DND-41 (cell line): ENCODE results near the gene RPL5.

Experiments used
- ATAC-seq: fragments of 200-7000 bp; cut with Tn5 transposase; 3 replicates; pipeline ENCODE4 v1.9.1; 2021; ENCODE audit warnings: low read depth; ENCODE audit not compliant: insufficient read depth
- DNase-seq: peaks from one replicate; pipeline ENCODE4 v3.0.0-alpha.2; 2020
- H2AFZ ChIP-seq: 2 replicates; pipeline ENCODE4 v1.6.0; 2012; ENCODE audit warnings: low read depth, low read length
- H3K27ac ChIP-seq: 2 replicates; pipeline ENCODE4 v1.5.1; 2012; ENCODE audit warnings: low read length, inconsistent platforms
- H3K27me3 ChIP-seq: fragments of 200-600 bp; sonication (generic); 2 replicates; pipeline ENCODE4 v1.6.0; 2012; ENCODE audit warnings: low read length, mild to moderate bottlenecking, inconsistent platforms; ENCODE audit not compliant: insufficient read depth, poor library complexity
- H3K36me3 ChIP-seq: 2 replicates; pipeline ENCODE4 v1.5.1; 2012; ENCODE audit warnings: low read length, inconsistent platforms; ENCODE audit not compliant: insufficient read depth
- H3K4me1 ChIP-seq: 2 replicates; pipeline ENCODE4 v1.5.1; 2012; ENCODE audit warnings: mild to moderate bottlenecking, low read length; ENCODE audit not compliant: insufficient read depth
- H3K4me2 ChIP-seq: 2 replicates; pipeline ENCODE4 v1.6.0; 2012; ENCODE audit warnings: mild to moderate bottlenecking, moderate library complexity, low read length, inconsistent platforms; ENCODE audit not compliant: insufficient read depth
- H3K4me3 ChIP-seq, 2 experiments: fragments of 200-600 bp in 1 of 2; shearing (Covaris generic) in 1 of 2; 2 replicates each; pipeline ENCODE4 v1.5.1; 2012 to 2016; ENCODE audit warnings: inconsistent platforms in 2 of 2, low read length in 2 of 2, mild to moderate bottlenecking in 2 of 2, low read depth in 1 of 2, moderate library complexity in 1 of 2
- H3K79me2 ChIP-seq: 2 replicates; pipeline ENCODE4 v1.6.0; 2012; ENCODE audit warnings: low read length, inconsistent platforms; ENCODE audit not compliant: insufficient read depth
- H3K9ac ChIP-seq: 2 replicates; pipeline ENCODE4 v1.6.0; 2012; ENCODE audit warnings: low read depth, mild to moderate bottlenecking, inconsistent platforms, low read length, moderate library complexity
- H3K9me3 ChIP-seq: 2 replicates; pipeline ENCODE4 v1.5.1; 2012; ENCODE audit warnings: low read length, moderate library complexity, mild to moderate bottlenecking, inconsistent platforms; ENCODE audit not compliant: insufficient read depth, severe bottlenecking
- H4K20me1 ChIP-seq: 2 replicates; pipeline ENCODE4 v1.6.0; 2012; ENCODE audit warnings: low read length; ENCODE audit not compliant: insufficient read depth
- EZH2 ChIP-seq: IDR thresholded peaks from 3 replicates; pipeline ENCODE4 v1.6.1; 2012; ENCODE audit warnings: borderline replicate concordance, low read depth, mild to moderate bottlenecking, moderate library complexity, low read length, inconsistent platforms; ENCODE audit not compliant: severe bottlenecking
- TF ChIP-seq, protein P1 (sequence below): IDR thresholded peaks from 2 replicates; pipeline ENCODE4 v1.5.1; 2012; ENCODE audit warnings: borderline replicate concordance, low read length, moderate library complexity, mild to moderate bottlenecking; ENCODE audit not compliant: poor library complexity, severe bottlenecking; ENCODE audit errors: extremely low read depth

RPL5 gene

DNA sequence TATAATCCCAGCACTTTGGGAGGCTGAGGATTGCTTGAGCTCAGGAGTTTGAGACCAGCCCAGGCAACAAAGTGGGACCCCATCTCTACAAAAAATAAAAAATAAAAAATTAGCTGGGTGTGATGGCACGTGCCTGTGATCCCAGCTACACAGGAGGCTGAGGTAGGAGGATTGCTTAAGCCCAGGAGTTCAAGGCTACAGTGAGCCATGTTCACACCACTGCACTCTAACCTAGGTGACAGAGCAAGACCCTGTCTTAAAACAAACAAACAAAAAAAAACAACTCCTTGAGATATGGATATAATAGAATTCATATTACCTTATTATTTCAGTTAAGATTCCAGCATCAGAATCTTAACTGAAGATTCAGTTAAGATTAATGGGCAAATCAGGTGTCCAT, 52.4 kb downstream of the RPL5 start:
- H3K27ac ChIP-seq, result peak overlapping the region; percentile 28; the same call in 1 of the 2 replicates
- no peak for DNase-seq
- TF ChIP-seq, protein P1, sequence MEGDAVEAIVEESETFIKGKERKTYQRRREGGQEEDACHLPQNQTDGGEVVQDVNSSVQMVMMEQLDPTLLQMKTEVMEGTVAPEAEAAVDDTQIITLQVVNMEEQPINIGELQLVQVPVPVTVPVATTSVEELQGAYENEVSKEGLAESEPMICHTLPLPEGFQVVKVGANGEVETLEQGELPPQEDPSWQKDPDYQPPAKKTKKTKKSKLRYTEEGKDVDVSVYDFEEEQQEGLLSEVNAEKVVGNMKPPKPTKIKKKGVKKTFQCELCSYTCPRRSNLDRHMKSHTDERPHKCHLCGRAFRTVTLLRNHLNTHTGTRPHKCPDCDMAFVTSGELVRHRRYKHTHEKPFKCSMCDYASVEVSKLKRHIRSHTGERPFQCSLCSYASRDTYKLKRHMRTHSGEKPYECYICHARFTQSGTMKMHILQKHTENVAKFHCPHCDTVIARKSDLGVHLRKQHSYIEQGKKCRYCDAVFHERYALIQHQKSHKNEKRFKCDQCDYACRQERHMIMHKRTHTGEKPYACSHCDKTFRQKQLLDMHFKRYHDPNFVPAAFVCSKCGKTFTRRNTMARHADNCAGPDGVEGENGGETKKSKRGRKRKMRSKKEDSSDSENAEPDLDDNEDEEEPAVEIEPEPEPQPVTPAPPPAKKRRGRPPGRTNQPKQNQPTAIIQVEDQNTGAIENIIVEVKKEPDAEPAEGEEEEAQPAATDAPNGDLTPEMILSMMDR, result no peak
- TF ChIP-seq EZH2, result no peak
- H2AFZ ChIP-seq, result no peak overlapping the region
- no peaks in the 10 kb centered on the region for H3K27me3 ChIP-seq
- H3K36me3 ChIP-seq, result no peaks in the 10 kb centered on the region
- ATAC-seq, result no peak
- H3K4me3 ChIP-seq, result no peak overlapping the region
- peaks cover 38% of the 10 kb centered on the region for H3K4me1 ChIP-seq
- no peak overlapping the region for H3K9ac ChIP-seq
- H3K4me2 ChIP-seq, result no peak overlapping the region
- H3K9me3 ChIP-seq, result peaks cover under 1% of the 10 kb centered on the region
- peaks cover 76% of the 10 kb centered on the region for H3K79me2 ChIP-seq
- H4K20me1 ChIP-seq, result no peaks in the 10 kb centered on the region

DNA sequence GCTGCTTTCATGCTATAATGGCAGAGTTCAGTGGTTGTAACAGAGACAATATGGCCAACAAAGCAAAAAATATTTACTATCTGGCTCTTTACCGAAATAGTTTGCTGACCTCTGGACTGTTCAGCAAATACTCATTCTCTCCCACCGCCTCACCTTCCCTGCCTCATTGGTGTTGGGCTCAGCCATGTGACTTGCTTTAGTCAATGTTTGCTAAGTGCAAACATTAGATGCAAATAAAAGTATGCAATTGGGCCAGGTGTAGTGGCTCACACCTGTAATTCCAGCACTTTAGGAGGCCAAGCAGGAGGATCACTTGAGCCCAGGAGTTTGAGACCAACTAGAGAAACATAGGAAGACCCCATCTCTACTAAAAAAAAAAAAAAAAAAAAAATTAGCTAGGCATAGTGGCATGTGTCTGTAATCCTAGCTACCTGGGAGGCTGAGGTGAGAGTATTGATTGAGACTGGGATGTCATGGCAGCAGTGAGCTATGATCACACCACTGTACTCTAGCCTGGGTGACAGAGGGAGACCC, 55.1 kb downstream of the RPL5 start:
- H3K27me3 ChIP-seq, result no peaks in the 10 kb centered on the region
- H3K27ac ChIP-seq, result no peak overlapping the region
- H3K4me1 ChIP-seq, result peaks cover 28% of the 10 kb centered on the region
- H4K20me1 ChIP-seq, result no peaks in the 10 kb centered on the region
- H3K4me3 ChIP-seq, result no peak overlapping the region
- no peak for DNase-seq
- H3K79me2 ChIP-seq, result peaks cover 70% of the 10 kb centered on the region
- TF ChIP-seq EZH2, result no peak
- TF ChIP-seq, protein P1, result no peak
- H2AFZ ChIP-seq, result no peak overlapping the region
- no peak for ATAC-seq
- H3K36me3 ChIP-seq, result no peaks in the 10 kb centered on the region
- H3K9me3 ChIP-seq, result peaks cover 2% of the 10 kb centered on the region
- H3K9ac ChIP-seq, result no peak overlapping the region
- no peak overlapping the region for H3K4me2 ChIP-seq

DNA sequence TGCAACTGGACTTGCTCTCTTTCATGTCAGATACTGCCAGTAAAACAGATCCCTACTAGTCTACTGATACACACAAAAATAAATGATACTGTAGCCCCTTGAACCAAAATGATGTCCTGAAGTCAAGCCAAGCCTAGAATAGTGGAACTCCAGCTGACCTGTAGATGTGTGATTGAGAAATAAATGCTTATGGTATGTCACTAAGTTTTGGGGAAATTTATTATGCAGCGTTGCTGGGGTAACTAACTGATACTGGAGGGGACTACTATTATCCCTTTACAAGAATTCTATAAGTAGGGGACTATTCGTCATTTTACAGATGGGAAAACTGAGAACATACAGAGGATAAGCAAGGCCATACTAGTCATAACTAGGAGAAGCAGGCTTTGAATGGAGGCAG, 55.6 kb downstream of the RPL5 start:
- ATAC-seq (no peak), DNase-seq (no peak)
- Histone ChIP-seq H3K4me2 (no peak overlapping the region), H3K4me3 (no peak overlapping the region), H3K27ac (no peak overlapping the region), H3K4me1 (peaks cover 25% of the 10 kb centered on the region), H3K9ac (no peak overlapping the region), H4K20me1 (no peaks in the 10 kb centered on the region), H3K9me3 (peaks cover 2% of the 10 kb centered on the region), H2AFZ (no peak overlapping the region), H3K79me2 (peaks cover 66% of the 10 kb centered on the region), H3K27me3 (no peaks in the 10 kb centered on the region), H3K36me3 (no peaks in the 10 kb centered on the region; the same call in 1 of the 2 replicates)
- no peak for TF ChIP-seq EZH2
- TF ChIP-seq, protein P1, result no peak
